GM13976 (cell line): ENCODE data around the gene PSMG3.

Experiments used
- DNase-seq: peaks from one replicate; pipeline ENCODE4 v3.0.0; 2012; ENCODE audit warnings: low spot score
- CTCF ChIP-seq: IDR thresholded peaks from 2 replicates; pipeline ENCODE4 v1.5.1; 2012; ENCODE audit warnings: borderline replicate concordance, mild to moderate bottlenecking; ENCODE audit not compliant: insufficient read depth; ENCODE audit errors: extremely low read depth, missing control alignments, control extremely low read depth
- in situ Hi-C: fragments of 300-500 bp; cut with MboI; formaldehyde crosslinking; loops from one replicate; pipeline ENCODE4 v1.12.0; 2022; ENCODE audit warnings: low sequenced_read_pairs, mixed read lengths, inconsistent platforms; ENCODE audit not compliant: unreplicated experiment

Gene PSMG3

GRCh38 chr7:1555046-1555812 lies 14.6 kb downstream of the PSMG3 start:
- TF ChIP-seq CTCF, result no peak
- DNase-seq, result no peak
- in situ Hi-C loops, result no loop called here

- no peak for DNase-seq
- no peak for TF ChIP-seq CTCF
- in situ Hi-C loops, result no loop called here
Observed at GRCh38 chr7:1554333-1555045, 15.3 kb downstream of the PSMG3 start.

GRCh38 chr7:1553512-1554210 lies 16.2 kb downstream of the PSMG3 start:
- no peak for DNase-seq
- in situ Hi-C loops, result no loop called here
- TF ChIP-seq CTCF, result no peak

- in situ Hi-C loops, result no loop called here
- DNase-seq, result no peak
- no peak for TF ChIP-seq CTCF
Observed at GRCh38 chr7:1552200-1552599, 17.6 kb downstream of the PSMG3 start.

- in situ Hi-C loops, result no loop called here
- TF ChIP-seq CTCF, result no peak
- no peak for DNase-seq
Observed at GRCh38 chr7:1550846-1551155, 19.0 kb downstream of the PSMG3 start.

- TF ChIP-seq CTCF, result no peak
- no peak for DNase-seq
- in situ Hi-C loops, result no loop called here
Observed at GRCh38 chr7:1550005-1550845, 19.6 kb downstream of the PSMG3 start.
